K562 (cell line): ENCODE data around the gene SPTY2D1. TPM values are rescaled to one million over a fixed set of nuclear protein-coding genes. Genes with fewer than 3 reads are reported as not detected.

Experiments used
- ATAC-seq: fragments of 200-7000 bp; cut with Tn5 transposase; 3 replicates; pipeline ENCODE4 v1.9.1; 2020; ENCODE audit warnings: moderate library complexity
- BruUV-seq: library from RNA; stranded (reverse); fragments of 400-500 nt; replicated peaks from 2 replicates; lab custom pipeline; 2021; lab: Mats Ljungman, UMichigan
- CTCF ChIA-PET: fragments of 300-600 bp; formaldehyde crosslinking; extraction: SDS; loops from one replicate; lab custom pipeline; 2021; ENCODE audit warnings: low intra/inter-chr PET ratio; lab: Yijun Ruan, JAX
- POLR2A ChIA-PET: fragments of 300-600, 350-650 bp; sonication (Branson Sonifier 250); formaldehyde crosslinking; extraction: SDS; loops from one replicate; lab custom pipeline; 2021; ENCODE audit warnings: antibody characterized with exemption, inconsistent platforms; lab: Yijun Ruan, JAX
- DNase-seq, 4 experiments: peaks; one replicate each; pipeline versions ENCODE4 v3.0.0 to v3.0.0-alpha.2; 2011 to 2018; ENCODE audit warnings: low spot score in 3 of 4, mixed read lengths in 3 of 4; ENCODE audit errors: extremely low read depth in 1 of 4
- FAIRE-seq: peaks from 2 replicates; lab custom pipeline; 2011; peaks lifted over from hg19 to GRCh38; lab: Jason Lieb, UNC
- H2AFZ ChIP-seq: 2 replicates; pipeline ENCODE4 v1.6.0; 2011; ENCODE audit warnings: low read depth, low read length, control low read depth, inconsistent platforms
- H3K27ac ChIP-seq: fragments of 200-600 bp; 3 replicates; pipeline ENCODE4 v1.8.0; 2011; ENCODE audit warnings: low read depth, mild to moderate bottlenecking, control low read depth, inconsistent platforms, low read length, moderate library complexity, mixed read lengths; ENCODE audit errors: extremely low read depth
- H3K27me3 ChIP-seq, 2 experiments: fragments of 300-600 bp in 1 of 2; 2 replicates in 1 of 2; 3 replicates in 1 of 2; pipeline versions ENCODE4 v1.6.0 to v1.8.0; 2011; ENCODE audit warnings: inconsistent platforms in 2 of 2, low read length in 2 of 2, mild to moderate bottlenecking in 1 of 2, mixed read lengths in 1 of 2, moderate library complexity in 1 of 2; ENCODE audit not compliant: control insufficient read depth in 2 of 2, insufficient read depth in 2 of 2
- H3K36me3 ChIP-seq: fragments of 300-600 bp; 3 replicates; pipeline ENCODE4 v1.8.0; 2011; ENCODE audit warnings: mild to moderate bottlenecking, low read length, inconsistent platforms; ENCODE audit not compliant: control insufficient read depth, insufficient read depth
- H3K4me1 ChIP-seq, 2 experiments: fragments of 200-600 bp in 1 of 2; replicated peaks in 1 of 2; 2 replicates in 1 of 2; 3 replicates in 1 of 2; pipeline versions ENCODE4 v1.5.1 to v1.8.0; 2011; ENCODE audit warnings: inconsistent platforms in 2 of 2, low read length in 2 of 2, mild to moderate bottlenecking in 1 of 2, mixed read lengths in 1 of 2, moderate library complexity in 1 of 2; ENCODE audit not compliant: control insufficient read depth in 2 of 2, insufficient read depth in 2 of 2
- H3K4me2 ChIP-seq: 2 replicates; pipeline ENCODE4 v1.6.1; 2011; ENCODE audit warnings: low read length, control low read depth, inconsistent platforms, mixed read lengths; ENCODE audit not compliant: insufficient read depth
- H3K4me3 ChIP-seq: fragments of 200-600 bp; sonication (generic), shearing (Covaris generic); 2 replicates; pipeline ENCODE4 v1.5.1; 2016; ENCODE audit warnings: control low read depth, inconsistent platforms
- H3K79me2 ChIP-seq: fragments of 200-600 bp; 3 replicates; pipeline ENCODE4 v1.8.0; 2011; ENCODE audit warnings: low read length, inconsistent platforms; ENCODE audit not compliant: control insufficient read depth, insufficient read depth
- H3K9ac ChIP-seq, 2 experiments: 2 replicates each; pipeline versions ENCODE4 v1.6.0 to v1.6.1; 2011; ENCODE audit warnings: low read depth in 2 of 2, low read length in 2 of 2, control low read depth in 1 of 2, inconsistent platforms in 1 of 2, mild to moderate bottlenecking in 1 of 2, mixed read lengths in 1 of 2; ENCODE audit not compliant: insufficient read depth in 1 of 2
- H3K9me1 ChIP-seq: one replicate; pipeline ENCODE4 v1.6.0; 2011; ENCODE audit warnings: inconsistent platforms, mild to moderate bottlenecking, low read length, moderate library complexity; ENCODE audit not compliant: control insufficient read depth, insufficient read depth
- H3K9me3 ChIP-seq: replicated peaks from 2 replicates; pipeline ENCODE4 v1.5.1; 2011; ENCODE audit warnings: low read depth, low read length, inconsistent platforms; ENCODE audit not compliant: control insufficient read depth, insufficient read depth
- H4K20me1 ChIP-seq: replicated peaks from 2 replicates; pipeline ENCODE4 v1.6.1; 2011; ENCODE audit warnings: low read length, inconsistent platforms, mixed read lengths; ENCODE audit not compliant: control insufficient read depth, insufficient read depth
- BRD9 ChIP-seq: fragments of 450-650 bp; IDR thresholded peaks from 2 replicates; pipeline ENCODE4 v1.6.1; 2018; ENCODE audit warnings: low read depth; ENCODE audit not compliant: partially characterized antibody
- CBFB ChIP-seq: sonication (generic); formaldehyde crosslinking; IDR thresholded peaks from 2 replicates; pipeline ENCODE4 v1.4.0; 2020; ENCODE audit warnings: mild to moderate bottlenecking, missing genetic modification reagents
- IRF1 ChIP-seq: sonication (generic); formaldehyde crosslinking; IDR thresholded peaks from 2 replicates; pipeline ENCODE4 v1.8.0; 2022; ENCODE audit warnings: missing genetic modification reagents, mild to moderate bottlenecking, borderline replicate concordance
- RFX5 ChIP-seq: IDR thresholded peaks from 2 replicates; pipeline ENCODE4 v1.6.1; 2011; ENCODE audit warnings: low read depth, mild to moderate bottlenecking, improper control_type of control experiment, low read length
- ZNF699 ChIP-seq: fragments of 250-450 bp; sonication (Bioruptor Pico); IDR thresholded peaks from 2 replicates; pipeline ENCODE4 v1.8.0; 2021; ENCODE audit warnings: mild to moderate bottlenecking, moderate library complexity; ENCODE audit not compliant: insufficient replicate concordance
- WGBS: fragments of 100-300 bp; shearing (Covaris generic); methylation state at CpG from one replicate; pipeline ENCODE4 v1.1.6; 2016; ENCODE audit warnings: low coverage, mixed read lengths; ENCODE audit not compliant: insufficient coverage; ENCODE audit errors: missing lambda C conversion rate; 5-methylcytosine and 5-hydroxymethylcytosine counted together
- in situ Hi-C: fragments of 300-500 bp; cut with MboI; formaldehyde crosslinking; loops from 4 replicates; pipeline ENCODE4 v1.15.0; 2018; ENCODE audit warnings: inconsistent platforms, mixed read lengths
- intact Hi-C: fragments of 100-400 bp; cut with micrococcal nuclease; formaldehyde crosslinking; loops from 2 replicates; pipeline ENCODE4 v1.14.2; 2022
- polyA plus RNA-seq, 8 experiments: library from polyadenylated mRNA; depleted of rRNA in 4 of 8; stranded (reverse) in 5 of 8; unstranded in 3 of 8; fragments of >200 nt; fragmentation: Nextera tagmentation in 2 of 8; fragmentation: Illumina TruSeq in 1 of 8; extraction: Ambion mirVana in 2 of 8; extraction: Trizol in 1 of 8; gene quantifications; 2 replicates each; pipeline versions ENCODE4 v1.2.1 to v1.2.3, GENCODE V29; 2011 to 2014; ENCODE audit warnings: inconsistent platforms in 1 of 8, missing spikeins in 1 of 8
- total RNA-seq, 7 experiments: library from RNA; depleted of rRNA in 6 of 7; stranded (reverse); fragments of >200 nt in 6 of 7; fragmentation: Illumina TruSeq in 2 of 7; extraction: Trizol in 2 of 7; gene quantifications; 2 replicates each; pipeline versions ENCODE4 v1.2.1 to v1.2.3, GENCODE V29; 2011 to 2021; ENCODE audit warnings: low replicate concordance in 1 of 7
- TF ChIP-seq, protein P1 (sequence below): fragments of 450-650 bp; IDR thresholded peaks from 2 replicates; pipeline ENCODE4 v1.7.1; 2018; ENCODE audit warnings: mild to moderate bottlenecking, low read depth; ENCODE audit not compliant: partially characterized antibody
- TF ChIP-seq, protein P2 (sequence below): fragments of 450-650 bp; IDR thresholded peaks from 2 replicates; pipeline ENCODE4 v1.6.1; 2016

SPTY2D1 gene
- total and polyA plus RNA-seq, 9 of the 15 experiments (the other 6 are each of a cell fraction or from before 2014, with no cell fraction given), result 3.2 to 32.1 (median 12.9) TPM

DNA sequence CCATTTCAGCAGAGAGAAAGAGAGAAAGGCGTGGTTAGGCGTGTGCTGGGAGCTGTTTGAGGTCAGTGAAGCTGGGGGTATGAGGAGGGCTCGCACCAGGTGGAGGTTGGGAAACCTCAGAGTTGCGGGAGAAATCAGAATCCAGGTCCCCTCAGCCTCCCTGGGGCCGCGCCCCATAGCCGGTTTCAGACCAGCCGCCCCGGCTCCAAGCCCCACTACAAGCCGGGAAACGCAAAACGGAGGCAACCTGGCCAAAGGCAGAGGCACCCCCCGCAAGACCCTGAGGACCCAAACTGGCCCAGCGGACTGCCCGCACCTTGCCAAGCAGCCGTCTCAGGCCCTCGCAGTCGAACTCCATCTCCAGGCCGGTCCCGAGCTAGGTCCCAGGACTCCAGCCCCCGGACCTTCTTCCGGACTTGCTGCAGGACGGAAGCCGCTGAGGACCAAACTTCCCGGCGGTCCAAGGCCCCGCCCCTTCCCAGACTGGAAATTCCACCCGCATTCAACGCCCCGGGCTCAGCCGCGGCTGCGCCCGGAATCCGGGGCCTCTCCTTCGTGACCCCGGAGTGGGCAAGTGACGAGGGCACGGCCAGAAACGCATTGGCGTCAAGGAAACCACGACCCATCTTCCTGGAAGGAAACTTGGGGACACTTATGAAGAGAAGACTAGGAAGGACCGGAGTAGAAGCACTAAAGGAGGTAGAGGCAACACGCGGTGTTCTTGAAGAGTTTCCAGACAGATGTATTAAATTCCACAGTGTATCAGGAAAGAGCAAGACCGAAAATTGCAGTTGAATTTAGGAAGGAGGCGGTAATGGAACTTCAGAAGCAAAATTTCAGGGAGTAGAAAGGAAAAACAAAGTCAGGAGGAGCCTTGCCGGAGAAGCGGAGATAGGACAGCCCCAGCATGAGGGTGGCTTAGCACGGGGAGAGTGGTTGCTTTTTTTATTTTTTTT lies 45.6 kb downstream of the SPTY2D1 start, which contains the start of gene UEVLD (continued):
- TF ChIP-seq, protein P1, sequence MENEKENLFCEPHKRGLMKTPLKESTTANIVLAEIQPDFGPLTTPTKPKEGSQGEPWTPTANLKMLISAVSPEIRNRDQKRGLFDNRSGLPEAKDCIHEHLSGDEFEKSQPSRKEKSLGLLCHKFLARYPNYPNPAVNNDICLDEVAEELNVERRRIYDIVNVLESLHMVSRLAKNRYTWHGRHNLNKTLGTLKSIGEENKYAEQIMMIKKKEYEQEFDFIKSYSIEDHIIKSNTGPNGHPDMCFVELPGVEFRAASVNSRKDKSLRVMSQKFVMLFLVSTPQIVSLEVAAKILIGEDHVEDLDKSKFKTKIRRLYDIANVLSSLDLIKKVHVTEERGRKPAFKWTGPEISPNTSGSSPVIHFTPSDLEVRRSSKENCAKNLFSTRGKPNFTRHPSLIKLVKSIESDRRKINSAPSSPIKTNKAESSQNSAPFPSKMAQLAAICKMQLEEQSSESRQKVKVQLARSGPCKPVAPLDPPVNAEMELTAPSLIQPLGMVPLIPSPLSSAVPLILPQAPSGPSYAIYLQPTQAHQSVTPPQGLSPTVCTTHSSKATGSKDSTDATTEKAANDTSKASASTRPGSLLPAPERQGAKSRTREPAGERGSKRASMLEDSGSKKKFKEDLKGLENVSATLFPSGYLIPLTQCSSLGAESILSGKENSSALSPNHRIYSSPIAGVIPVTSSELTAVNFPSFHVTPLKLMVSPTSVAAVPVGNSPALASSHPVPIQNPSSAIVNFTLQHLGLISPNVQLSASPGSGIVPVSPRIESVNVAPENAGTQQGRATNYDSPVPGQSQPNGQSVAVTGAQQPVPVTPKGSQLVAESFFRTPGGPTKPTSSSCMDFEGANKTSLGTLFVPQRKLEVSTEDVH, result peak; percentile 25

GRCh38 chr11:18581825-18582224 lies 52.3 kb downstream of the SPTY2D1 start:
- ATAC-seq (no peak), DNase-seq (no peak), FAIRE-seq (no peak)
- ChIA-PET POLR2A (interaction anchor here (0.6 kb wide), 1 partner anchor 14 kb away, joined by 4 read pairs; no protein-coding TSS in a partner anchor), CTCF (no interaction called here)
- Histone ChIP-seq H3K36me3 (peaks cover 8% of the 10 kb centered on the region; the same call in 1 of the 3 replicates), H3K9me3 (no peaks in the 10 kb centered on the region), H3K9ac (no peak overlapping the region), H3K9me1 (no peaks in the 10 kb centered on the region), H4K20me1 (no peaks in the 10 kb centered on the region), H3K4me2 (no peak overlapping the region), H3K27ac (no peak overlapping the region), H3K27me3 (no peaks in the 10 kb centered on the region), H3K79me2 (no peaks in the 10 kb centered on the region), H3K4me1 (peaks cover 4 to 6% of the 10 kb centered on the region in 2 experiments; a peak in 4 of 5 replicates), H2AFZ (no peak overlapping the region), H3K4me3 (no peak overlapping the region)
- no peak for TF ChIP-seq BRD9
- TF ChIP-seq, protein P2, sequence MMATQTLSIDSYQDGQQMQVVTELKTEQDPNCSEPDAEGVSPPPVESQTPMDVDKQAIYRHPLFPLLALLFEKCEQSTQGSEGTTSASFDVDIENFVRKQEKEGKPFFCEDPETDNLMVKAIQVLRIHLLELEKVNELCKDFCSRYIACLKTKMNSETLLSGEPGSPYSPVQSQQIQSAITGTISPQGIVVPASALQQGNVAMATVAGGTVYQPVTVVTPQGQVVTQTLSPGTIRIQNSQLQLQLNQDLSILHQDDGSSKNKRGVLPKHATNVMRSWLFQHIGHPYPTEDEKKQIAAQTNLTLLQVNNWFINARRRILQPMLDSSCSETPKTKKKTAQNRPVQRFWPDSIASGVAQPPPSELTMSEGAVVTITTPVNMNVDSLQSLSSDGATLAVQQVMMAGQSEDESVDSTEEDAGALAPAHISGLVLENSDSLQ, result no peak
- no peak for TF ChIP-seq CBFB
- no peak for TF ChIP-seq RFX5
- no peak for TF ChIP-seq ZNF699 (CRISPR knock-in tag)
- no peak for TF ChIP-seq IRF1 (CRISPR knock-in tag)
- WGBS, result 61% methylated on average over 1 of the region's 1 CpG
- in situ Hi-C loops, result no loop called here
- no TSS peak for BruUV-seq
- intact Hi-C loops, result no loop called here
